Nephron progenitor cell (in vitro differentiated cells): ENCODE measurements around the gene EML1.

ENCODE experiments used
- DNase-seq: peaks from one replicate; pipeline ENCODE4 v3.0.0; 2021
- H3K27ac Mint-ChIP-seq: 2 replicates; pipeline ENCODE4 v1.8.0; 2021; ENCODE audit warnings: mild to moderate bottlenecking, moderate library complexity, mixed read lengths
- H3K27me3 Mint-ChIP-seq: 2 replicates; pipeline ENCODE4 v1.8.0; 2021; ENCODE audit warnings: mild to moderate bottlenecking, low read depth, mixed read lengths; ENCODE audit not compliant: poor library complexity
- H3K36me3 Mint-ChIP-seq: 2 replicates; pipeline ENCODE4 v1.8.0; 2021; ENCODE audit warnings: low read depth, mixed read lengths
- H3K4me1 Mint-ChIP-seq: 2 replicates; pipeline ENCODE4 v1.8.0; 2021; ENCODE audit warnings: mixed read lengths
- H3K4me3 Mint-ChIP-seq: 2 replicates; pipeline ENCODE4 v1.8.0; 2021; ENCODE audit warnings: mild to moderate bottlenecking, moderate library complexity, mixed read lengths
- H3K9me3 Mint-ChIP-seq: 2 replicates; pipeline ENCODE4 v1.8.0; 2021; ENCODE audit warnings: mild to moderate bottlenecking, moderate library complexity, mixed read lengths
- CTCF ChIP-seq: fragments of 200-600 bp; sonication (generic); IDR thresholded peaks from 2 replicates; pipeline ENCODE4 v1.5.0; 2021; ENCODE audit warnings: antibody characterized with exemption

Gene EML1

DNA sequence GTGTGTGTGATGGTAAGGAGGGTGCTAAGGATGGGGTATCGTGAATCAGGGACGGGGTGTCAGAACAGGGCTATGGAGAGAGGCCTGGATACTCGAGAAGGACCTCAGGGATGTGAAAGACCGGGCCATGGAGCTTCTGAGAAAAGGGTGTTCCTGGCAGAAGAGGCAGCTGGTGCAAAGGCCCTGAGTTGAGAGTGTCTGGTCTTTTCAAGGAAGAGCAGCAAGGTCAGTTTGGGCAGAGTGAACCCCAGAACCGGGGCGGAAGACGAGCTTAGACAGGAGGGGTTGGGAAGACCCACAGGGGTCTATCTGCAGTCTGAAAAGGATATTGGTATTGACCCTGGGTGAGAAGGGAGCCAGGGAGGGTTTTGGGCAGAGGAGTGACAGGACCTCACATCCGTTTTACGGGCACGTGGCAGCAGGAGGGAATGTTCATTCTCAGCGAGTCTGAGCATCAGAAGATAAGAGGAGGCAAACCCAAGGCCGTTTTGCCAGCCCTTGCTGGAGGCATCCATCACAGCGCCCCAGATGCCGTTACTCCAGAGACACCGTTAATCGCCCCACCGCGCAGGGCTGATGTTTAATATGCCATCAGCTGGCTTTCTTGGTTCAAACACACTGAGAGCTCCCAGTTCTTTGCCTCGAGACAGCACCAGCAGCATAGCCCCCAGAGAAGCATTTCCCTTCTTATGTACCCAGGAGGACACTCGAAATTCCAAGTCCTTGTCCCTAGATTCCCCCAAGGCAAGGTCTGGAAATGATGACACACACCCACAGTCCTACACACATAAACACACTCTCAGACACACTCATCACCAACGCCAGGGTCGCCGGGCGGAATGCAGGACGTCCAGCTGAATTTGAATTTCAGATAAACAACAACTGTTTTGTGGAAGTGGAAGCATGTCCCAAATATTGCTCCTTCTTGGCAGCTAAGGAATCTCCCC lies 41.4 kb upstream of the EML1 start:
- H3K4me1 Mint-ChIP-seq = peaks cover 50% of the 10 kb centered on the region
- no peaks in the 10 kb centered on the region for H3K9me3 Mint-ChIP-seq
- H3K4me3 Mint-ChIP-seq = no peak overlapping the region
- H3K36me3 Mint-ChIP-seq = no peaks in the 10 kb centered on the region
- no peak for TF ChIP-seq CTCF
- DNase-seq = no peak
- peaks cover 31% of the 10 kb centered on the region for H3K27me3 Mint-ChIP-seq
- H3K27ac Mint-ChIP-seq = peak overlapping the region; percentile 35

- H3K4me3 Mint-ChIP-seq = peak overlapping the region; percentile 59
- H3K27ac Mint-ChIP-seq = no peak overlapping the region
- H3K9me3 Mint-ChIP-seq = no peaks in the 10 kb centered on the region
- TF ChIP-seq CTCF = no peak
- no peaks in the 10 kb centered on the region for H3K36me3 Mint-ChIP-seq
- H3K4me1 Mint-ChIP-seq = peaks cover 45% of the 10 kb centered on the region
- DNase-seq = peak; percentile 45
- peaks cover 25% of the 10 kb centered on the region for H3K27me3 Mint-ChIP-seq
Measured at GRCh38 chr14:99752486-99753121, 40.6 kb upstream of the EML1 start.

DNA sequence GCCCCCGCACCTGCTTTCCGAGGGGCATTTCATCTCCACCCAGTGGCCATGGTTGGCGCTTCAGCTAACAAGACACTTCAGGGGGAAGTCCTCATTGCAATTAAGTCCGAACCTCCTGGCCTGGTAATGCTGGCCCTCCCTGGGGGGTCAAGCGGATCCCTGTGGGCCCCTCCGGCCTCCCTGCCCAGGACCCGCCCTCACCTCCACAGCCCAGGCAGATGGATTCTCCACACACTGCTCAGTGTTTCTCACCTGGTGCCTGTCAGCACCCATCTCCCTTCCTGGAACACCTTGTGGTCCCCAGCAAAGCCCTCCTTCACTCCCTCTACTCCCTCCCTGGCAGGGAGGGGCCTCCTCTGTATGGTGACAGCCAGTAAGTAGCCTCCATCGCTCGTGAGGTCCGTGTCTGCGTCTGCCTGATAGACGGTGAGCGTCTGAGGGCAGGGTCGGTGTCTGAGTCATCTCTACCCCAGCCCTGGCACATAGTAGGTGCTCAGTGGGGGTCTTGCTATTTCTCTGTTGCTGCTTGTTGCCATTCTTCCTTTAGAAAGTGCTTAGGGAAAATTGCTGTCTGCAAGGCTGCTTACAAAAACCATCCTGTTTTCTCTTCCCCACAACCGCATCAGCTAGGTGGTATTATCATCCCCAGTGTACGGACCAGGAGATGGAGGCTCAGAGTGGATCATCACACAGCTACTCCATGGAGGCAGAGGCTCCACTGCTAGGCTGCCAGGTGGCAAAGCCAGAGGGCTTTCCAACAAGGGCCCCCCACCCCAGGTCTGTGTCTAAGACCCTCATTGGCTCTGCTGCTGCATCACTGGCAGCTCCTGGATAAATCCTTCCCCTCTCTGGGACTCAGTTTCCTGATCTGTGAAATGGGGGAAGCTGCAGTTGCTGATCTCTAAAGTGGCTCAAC lies 39.7 kb upstream of the EML1 start:
- H3K4me3 Mint-ChIP-seq = no peak overlapping the region
- no peaks in the 10 kb centered on the region for H3K36me3 Mint-ChIP-seq
- H3K27ac Mint-ChIP-seq = no peak overlapping the region
- peaks cover 52% of the 10 kb centered on the region for H3K4me1 Mint-ChIP-seq
- H3K27me3 Mint-ChIP-seq = peaks cover 18% of the 10 kb centered on the region
- H3K9me3 Mint-ChIP-seq = no peaks in the 10 kb centered on the region
- no peak for TF ChIP-seq CTCF
- no peak for DNase-seq

DNA sequence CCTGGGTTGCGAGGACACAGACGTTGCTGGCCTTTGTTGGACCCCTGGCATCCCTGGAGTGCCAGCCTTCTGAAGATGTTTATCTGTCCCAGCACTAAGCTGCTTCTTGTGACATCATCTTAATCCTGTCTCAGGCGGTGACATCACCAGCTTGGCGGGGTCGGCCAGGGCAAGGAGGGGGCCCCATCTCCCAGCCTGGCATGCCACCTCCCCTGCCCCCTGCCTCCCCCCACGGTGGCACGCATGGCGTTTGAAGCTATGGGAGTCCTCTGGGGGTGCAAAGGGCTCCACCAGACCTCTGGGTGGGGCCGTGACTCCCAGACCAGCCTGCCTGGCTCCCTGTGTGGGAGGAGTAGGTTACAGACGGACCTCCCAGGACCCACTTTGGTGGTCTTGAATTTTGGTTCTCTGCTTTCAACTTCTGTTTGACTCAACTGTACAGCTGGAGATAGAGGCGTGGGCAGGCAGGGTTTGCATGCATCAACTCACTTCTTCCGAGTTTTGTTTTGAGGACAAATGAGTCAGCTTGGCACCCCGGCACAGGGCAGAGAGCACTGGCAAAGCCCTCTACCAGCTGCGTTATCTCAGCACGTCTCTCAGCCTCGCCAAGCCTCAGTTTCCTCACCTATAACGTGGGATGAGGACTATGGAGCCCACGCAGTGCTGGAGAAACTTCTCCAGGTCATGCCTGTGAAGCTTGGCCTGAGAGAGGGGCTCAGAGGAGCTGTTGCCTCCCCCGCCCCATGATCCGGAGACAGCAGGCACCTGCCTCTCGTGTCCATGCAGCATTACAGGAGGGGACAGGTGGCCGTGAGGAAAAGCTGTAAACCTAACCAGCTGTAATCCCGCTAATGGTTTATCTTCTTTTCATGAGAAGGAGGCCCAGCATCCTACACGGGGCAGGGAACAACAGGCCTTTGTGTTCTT lies 38.8 kb upstream of the EML1 start:
- Mint-ChIP-seq H3K27me3 (peaks cover 11% of the 10 kb centered on the region), H3K27ac (no peak overlapping the region), H3K4me1 (peaks cover 61% of the 10 kb centered on the region), H3K36me3 (no peaks in the 10 kb centered on the region), H3K4me3 (no peak overlapping the region), H3K9me3 (no peaks in the 10 kb centered on the region)
- no peak for TF ChIP-seq CTCF
- DNase-seq = no peak

GRCh38 chr14:99755068-99755405 lies 38.2 kb upstream of the EML1 start:
- Mint-ChIP-seq H3K4me1 (peaks cover 62% of the 10 kb centered on the region), H3K27ac (no peak overlapping the region), H3K9me3 (no peaks in the 10 kb centered on the region), H3K4me3 (no peak overlapping the region), H3K36me3 (no peaks in the 10 kb centered on the region), H3K27me3 (peaks cover 8% of the 10 kb centered on the region)
- no peak for TF ChIP-seq CTCF
- no peak for DNase-seq
